Ovary (tissue), 9 donors: ENCODE measurements around the gene CYP4F22. TPM values are rescaled to one million over a fixed set of nuclear protein-coding genes. Genes with fewer than 3 reads are reported as not detected.

Experiments used
- DNase-seq, 5 donors: peaks; one replicate each; pipeline ENCODE4 v3.0.0-alpha.2; 2019 to 2020
- H3K27ac ChIP-seq, 2 donors: fragments of 200-600 bp; one replicate each; pipeline versions ENCODE4 v1.5.1 to v1.8.0; 2019 to 2022
- H3K27me3 ChIP-seq: fragments of 200-600 bp; one replicate; pipeline ENCODE4 v1.8.0; 2022
- H3K36me3 ChIP-seq: fragments of 200-600 bp; sonication (generic); one replicate; pipeline ENCODE4 v1.5.1; 2019
- H3K4me1 ChIP-seq: one replicate; pipeline ENCODE4 v1.8.1; 2013; ENCODE audit warnings: mild to moderate bottlenecking, moderate library complexity; ENCODE audit not compliant: insufficient read depth
- H3K4me3 ChIP-seq: fragments of 200-600 bp; sonication (generic); one replicate; pipeline ENCODE4 v1.5.1; 2017
- H3K9me3 ChIP-seq, 2 donors: fragments of 200-600 bp in 1 of 2; sonication (generic) in 1 of 2; one replicate each; pipeline versions ENCODE4 v1.5.1 to v1.8.1; 2013 to 2019; ENCODE audit warnings: mild to moderate bottlenecking in 1 of 2, moderate library complexity in 1 of 2
- EP300 ChIP-seq: sonication (generic); formaldehyde crosslinking; IDR thresholded peaks from one replicate; pipeline ENCODE4 v1.6.1; 2017; ENCODE audit warnings: antibody characterized with exemption
- POLR2A ChIP-seq: fragments of 450-650 bp; IDR thresholded peaks from one replicate; pipeline ENCODE4 v1.6.1; 2017; ENCODE audit warnings: antibody characterized with exemption, mild to moderate bottlenecking, moderate library complexity
- WGBS, 3 donors: extraction: QIAGEN DNeasy Blood & Tissue Kit in 1 of 3; methylation state at CpG; one replicate each; pipeline versions ENCODE4 v1.1.5 to v1.1.7; 2013 to 2017; 5-methylcytosine and 5-hydroxymethylcytosine counted together
- intact Hi-C, 4 donors: fragments of 100-400 bp; cut with DNase I; formaldehyde crosslinking; loops; one replicate each; pipeline versions ENCODE4 v1.11.0 to v1.15.1; 2022 to 2023
- polyA plus RNA-seq, 2 donors: library from polyadenylated mRNA; stranded (reverse); fragments of 200-250 nt in 1 of 2; fragments of 350-450 nt in 1 of 2; fragmentation: Illumina TruSeq in 1 of 2; extraction: RNeasy Lipid Tissue Mini Kit (QIAGEN cat#74804) in 1 of 2; gene quantifications; one replicate each; pipeline ENCODE4 v1.2.3, GENCODE V29; 2013 to 2014
- total RNA-seq, 7 donors: library from RNA; depleted of rRNA in 2 of 7; stranded (reverse); fragments of >200 nt in 2 of 7; fragmentation: NEBNext Ultra II Directional in 3 of 7; extraction: Animal tissue kit (Norgen Biotek cat#: 25700) in 3 of 7; gene quantifications; one replicate each; pipeline versions ENCODE4 v1.1.0 to v1.2.4, GENCODE V29; 2016 to 2023
- TF ChIP-seq, protein P1 (sequence below), 3 donors: fragments of 450-650 bp in 2 of 3; fragments of 200-600 bp in 1 of 3; IDR thresholded peaks; one replicate each; pipeline versions ENCODE4 v1.5.1 to v1.8.0; 2016 to 2022; ENCODE audit warnings: antibody characterized with exemption in 3 of 3, mild to moderate bottlenecking in 1 of 3
- donor health status: DM: no; HTN: no; CAD: no; lungs with moderate emphysema.
- donor health status: DM: no; HTN: no; CAD: no.
- donor health status: Bipolar disorder and iron deficiency.
- donor health status: DM: yes; HTN: yes; CAD: no.
- donor health status: DM: no; HTN: no; CAD: no.
- donor health status: DM: yes; HTN: yes; CAD: no.

The CYP4F22 gene
- total and polyA plus RNA-seq, 9 donors = 0.08 to 0.13 (median 0.13) TPM; not detected in 6

DNA sequence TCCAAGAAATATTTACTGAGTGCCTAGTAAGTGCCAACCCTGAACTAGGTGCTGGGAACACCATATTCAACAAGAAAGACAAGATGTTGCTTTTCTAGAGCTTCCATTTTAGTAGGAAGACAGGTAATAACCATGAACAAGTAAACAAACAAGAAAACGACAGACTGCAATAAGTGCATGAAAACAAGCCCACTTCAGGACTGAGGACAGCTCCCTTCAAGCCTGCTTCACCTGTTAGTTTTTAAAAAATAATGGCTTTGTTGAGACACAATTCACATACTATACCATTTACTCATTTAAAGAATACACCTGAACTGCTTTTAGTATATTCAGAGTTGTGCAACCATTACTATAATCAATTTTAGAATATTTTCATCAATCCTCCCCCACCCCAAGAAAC, 30.4 kb downstream of the CYP4F22 start:
- DNase-seq = no peak
- H3K4me3 ChIP-seq = no peak overlapping the region
- no peaks in the 10 kb centered on the region for H3K4me1 ChIP-seq
- WGBS, 3 donors = 34 to 57% (median 46%) methylated on average over 1 of the region's 1 CpG
- H3K9me3 ChIP-seq = no peaks in the 10 kb centered on the region
- intact Hi-C loops = no loop called here
- H3K27me3 ChIP-seq = no peaks in the 10 kb centered on the region
- H3K36me3 ChIP-seq = no peaks in the 10 kb centered on the region
- TF ChIP-seq POLR2A (no peak), EP300 (no peak)
- TF ChIP-seq, protein P1, sequence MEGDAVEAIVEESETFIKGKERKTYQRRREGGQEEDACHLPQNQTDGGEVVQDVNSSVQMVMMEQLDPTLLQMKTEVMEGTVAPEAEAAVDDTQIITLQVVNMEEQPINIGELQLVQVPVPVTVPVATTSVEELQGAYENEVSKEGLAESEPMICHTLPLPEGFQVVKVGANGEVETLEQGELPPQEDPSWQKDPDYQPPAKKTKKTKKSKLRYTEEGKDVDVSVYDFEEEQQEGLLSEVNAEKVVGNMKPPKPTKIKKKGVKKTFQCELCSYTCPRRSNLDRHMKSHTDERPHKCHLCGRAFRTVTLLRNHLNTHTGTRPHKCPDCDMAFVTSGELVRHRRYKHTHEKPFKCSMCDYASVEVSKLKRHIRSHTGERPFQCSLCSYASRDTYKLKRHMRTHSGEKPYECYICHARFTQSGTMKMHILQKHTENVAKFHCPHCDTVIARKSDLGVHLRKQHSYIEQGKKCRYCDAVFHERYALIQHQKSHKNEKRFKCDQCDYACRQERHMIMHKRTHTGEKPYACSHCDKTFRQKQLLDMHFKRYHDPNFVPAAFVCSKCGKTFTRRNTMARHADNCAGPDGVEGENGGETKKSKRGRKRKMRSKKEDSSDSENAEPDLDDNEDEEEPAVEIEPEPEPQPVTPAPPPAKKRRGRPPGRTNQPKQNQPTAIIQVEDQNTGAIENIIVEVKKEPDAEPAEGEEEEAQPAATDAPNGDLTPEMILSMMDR (IDR thresholded peaks at IDR 0.05) = no peak
- H3K27ac ChIP-seq = no peak overlapping the region

DNA sequence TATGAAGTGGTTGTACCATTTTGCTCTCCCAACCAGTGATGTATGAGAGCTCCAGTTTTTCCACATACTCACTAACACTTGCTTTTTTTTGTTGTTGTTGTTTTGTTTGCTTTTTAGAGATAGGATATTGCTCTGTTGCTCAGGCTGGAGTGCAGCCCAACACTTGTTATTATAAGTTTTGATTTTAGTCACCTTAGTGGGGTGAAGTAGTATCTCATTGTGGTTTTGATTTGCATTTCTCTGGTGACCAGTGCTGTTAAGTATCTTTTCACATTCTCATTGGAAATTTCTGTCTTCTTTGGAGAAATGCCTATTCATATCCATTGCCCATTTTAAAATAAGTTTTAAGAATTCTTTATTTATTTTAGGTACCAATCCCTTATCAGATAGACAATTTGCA, 31.3 kb downstream of the CYP4F22 start:
- intact Hi-C loops = loop anchor here in 1 of 4 donors (10.0 kb wide), 1 partner anchor 75 kb away; the partner anchor contains the start of gene RASAL3
- DNase-seq = no peak
- H3K9me3 ChIP-seq = no peaks in the 10 kb centered on the region
- no peak overlapping the region for H3K4me3 ChIP-seq
- no peaks in the 10 kb centered on the region for H3K27me3 ChIP-seq
- TF ChIP-seq EP300 (no peak), POLR2A (no peak)
- TF ChIP-seq, protein P1 (IDR thresholded peaks at IDR 0.05) = no peak
- H3K27ac ChIP-seq = no peak overlapping the region
- no peaks in the 10 kb centered on the region for H3K36me3 ChIP-seq
- no peaks in the 10 kb centered on the region for H3K4me1 ChIP-seq

GRCh38 chr19:15540435-15540834, 32.1 kb downstream of the CYP4F22 start:
- Histone ChIP-seq H3K27ac (no peak overlapping the region), H3K27me3 (no peaks in the 10 kb centered on the region), H3K4me3 (no peak overlapping the region), H3K9me3 (no peaks in the 10 kb centered on the region), H3K4me1 (no peaks in the 10 kb centered on the region), H3K36me3 (no peaks in the 10 kb centered on the region)
- intact Hi-C loops = loop anchor here in 1 of 4 donors (10.0 kb wide), 1 partner anchor 76 kb away; the partner anchor contains the start of gene RASAL3
- no peak for DNase-seq
- WGBS, 3 donors = 76 to 78% (median 77%) methylated on average over 20 of the region's 20 CpGs
- TF ChIP-seq, protein P1 (IDR thresholded peaks at IDR 0.05) = no peak
- TF ChIP-seq EP300 (no peak), POLR2A (no peak)

DNA sequence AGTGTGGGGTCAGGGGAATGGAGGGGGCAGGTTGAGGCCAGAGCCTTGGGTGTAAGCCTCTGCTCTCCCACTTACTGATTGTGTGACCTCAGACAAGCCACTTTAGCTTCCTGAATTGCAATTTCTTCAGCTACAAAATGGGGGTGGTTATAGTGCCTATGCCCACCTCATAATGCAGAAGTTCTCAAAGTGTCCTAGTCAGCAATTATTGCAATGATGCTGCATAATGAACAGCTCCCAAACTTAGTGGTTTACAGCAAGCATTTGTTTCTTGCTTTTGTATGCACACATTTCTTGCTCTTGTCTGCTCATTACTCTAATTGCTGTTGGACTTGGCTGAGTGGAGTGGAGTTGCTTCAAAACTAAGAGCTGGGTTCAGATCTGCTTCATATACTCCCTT, 36.0 kb downstream of the CYP4F22 start:
- no peak overlapping the region for H3K27ac ChIP-seq
- intact Hi-C loops = loop anchor here in 1 of 4 donors (10.0 kb wide), 1 partner anchor 79 kb away; the partner anchor contains the start of gene RASAL3
- no peak for TF ChIP-seq EP300
- TF ChIP-seq POLR2A = no peak
- TF ChIP-seq, protein P1 (IDR thresholded peaks at IDR 0.05) = no peak
- H3K27me3 ChIP-seq = no peaks in the 10 kb centered on the region
- no peaks in the 10 kb centered on the region for H3K9me3 ChIP-seq
- DNase-seq = no peak
- H3K4me3 ChIP-seq = no peak overlapping the region
- H3K4me1 ChIP-seq = no peaks in the 10 kb centered on the region
- no peaks in the 10 kb centered on the region for H3K36me3 ChIP-seq
